Measurements from ENCODE around the gene PHAF1.

DNA sequence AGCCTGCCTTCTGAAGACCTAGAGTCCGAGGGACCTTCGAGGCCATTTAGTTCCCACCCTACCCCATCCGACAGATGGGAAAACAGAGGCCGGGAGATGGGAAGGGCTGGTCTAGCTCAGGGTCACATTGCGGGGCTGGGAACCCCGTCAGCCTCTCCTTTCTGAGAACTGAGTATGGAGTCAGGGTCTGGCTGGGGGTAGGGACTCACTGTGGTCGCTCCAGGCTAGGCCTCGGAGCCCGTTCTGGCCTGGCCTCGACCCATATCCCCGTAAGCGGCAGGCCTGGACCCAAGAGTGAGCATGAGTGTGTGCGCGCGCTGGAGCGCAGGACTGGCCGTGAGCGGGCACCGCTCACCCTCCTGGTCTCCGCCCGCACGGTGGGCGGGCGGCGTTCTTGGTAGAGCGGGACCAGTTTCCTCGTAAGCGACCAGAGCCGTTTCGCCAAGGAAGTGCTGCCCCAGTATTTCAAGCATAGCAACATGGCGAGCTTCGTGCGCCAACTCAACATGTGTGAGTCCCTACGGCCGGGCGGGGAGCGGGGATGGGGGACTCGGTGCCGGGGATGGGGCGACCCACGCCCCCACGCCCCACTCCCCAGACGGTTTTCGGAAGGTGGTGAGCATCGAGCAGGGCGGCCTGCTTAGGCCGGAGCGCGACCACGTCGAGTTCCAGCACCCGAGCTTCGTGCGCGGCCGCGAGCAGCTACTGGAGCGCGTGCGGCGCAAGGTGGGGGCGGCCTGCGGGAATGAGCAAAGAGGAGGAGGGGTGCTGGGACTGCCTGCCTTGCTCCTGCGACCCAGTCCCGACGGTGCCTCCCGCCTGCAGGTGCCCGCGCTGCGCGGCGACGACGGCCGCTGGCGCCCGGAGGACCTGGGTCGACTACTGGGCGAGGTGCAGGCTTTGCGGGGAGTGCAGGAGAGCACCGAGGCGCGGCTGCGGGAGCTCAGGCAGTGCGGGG, 55.7 kb downstream of the PHAF1 start:
- TF ChIP-seq CTCF (IDR thresholded peaks at IDR 0.05; ENCODE audit: insufficient read depth, low read length): no peak
- TF ChIP-seq POLR2AphosphoS5 (IDR thresholded peaks at IDR 0.05; ENCODE audit: low read depth): no peak
- TF ChIP-seq, protein P1, sequence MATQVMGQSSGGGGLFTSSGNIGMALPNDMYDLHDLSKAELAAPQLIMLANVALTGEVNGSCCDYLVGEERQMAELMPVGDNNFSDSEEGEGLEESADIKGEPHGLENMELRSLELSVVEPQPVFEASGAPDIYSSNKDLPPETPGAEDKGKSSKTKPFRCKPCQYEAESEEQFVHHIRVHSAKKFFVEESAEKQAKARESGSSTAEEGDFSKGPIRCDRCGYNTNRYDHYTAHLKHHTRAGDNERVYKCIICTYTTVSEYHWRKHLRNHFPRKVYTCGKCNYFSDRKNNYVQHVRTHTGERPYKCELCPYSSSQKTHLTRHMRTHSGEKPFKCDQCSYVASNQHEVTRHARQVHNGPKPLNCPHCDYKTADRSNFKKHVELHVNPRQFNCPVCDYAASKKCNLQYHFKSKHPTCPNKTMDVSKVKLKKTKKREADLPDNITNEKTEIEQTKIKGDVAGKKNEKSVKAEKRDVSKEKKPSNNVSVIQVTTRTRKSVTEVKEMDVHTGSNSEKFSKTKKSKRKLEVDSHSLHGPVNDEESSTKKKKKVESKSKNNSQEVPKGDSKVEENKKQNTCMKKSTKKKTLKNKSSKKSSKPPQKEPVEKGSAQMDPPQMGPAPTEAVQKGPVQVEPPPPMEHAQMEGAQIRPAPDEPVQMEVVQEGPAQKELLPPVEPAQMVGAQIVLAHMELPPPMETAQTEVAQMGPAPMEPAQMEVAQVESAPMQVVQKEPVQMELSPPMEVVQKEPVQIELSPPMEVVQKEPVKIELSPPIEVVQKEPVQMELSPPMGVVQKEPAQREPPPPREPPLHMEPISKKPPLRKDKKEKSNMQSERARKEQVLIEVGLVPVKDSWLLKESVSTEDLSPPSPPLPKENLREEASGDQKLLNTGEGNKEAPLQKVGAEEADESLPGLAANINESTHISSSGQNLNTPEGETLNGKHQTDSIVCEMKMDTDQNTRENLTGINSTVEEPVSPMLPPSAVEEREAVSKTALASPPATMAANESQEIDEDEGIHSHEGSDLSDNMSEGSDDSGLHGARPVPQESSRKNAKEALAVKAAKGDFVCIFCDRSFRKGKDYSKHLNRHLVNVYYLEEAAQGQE (IDR thresholded peaks at IDR 0.05; ENCODE audit: insufficient replicate concordance, low read depth): no peak

Measured in HL-60 (cell line).